ENCODE measurements around the gene CLEC20A. TPM values are rescaled to one million over a fixed set of nuclear protein-coding genes. Genes with fewer than 3 reads are reported as not detected.

The CLEC20A gene
- total RNA-seq (not detected), polyA plus RNA-seq (not detected)
- long read RNA-seq, donor 1: 0 reads
- long read RNA-seq, donor 2: 0 reads
- long read RNA-seq, donor 3: 0 reads

GRCh38 chr1:178496410-178497135, at the start of gene CLEC20A:
Gene CLEC20A, minus strand, starts transcription at chr1:178496964. Its CDS starts 25 bp downstream, at chr1:178496939.
- Histone ChIP-seq H3K4me3 (no peak within 1 kb of the TSS), H3K9me3 (no peaks in the 10 kb centered on the region), H3K27ac (no peak within 1 kb of the TSS), H3K27me3 (no peaks in the 10 kb centered on the region), H3K36me3 (no peaks in the 10 kb centered on the region), H3K4me1 (ENCODE audit: insufficient read depth) (no peaks in the 10 kb centered on the region)
- TF ChIP-seq EP300 (IDR thresholded peaks at IDR 0.05) (no peak), POLR2A (IDR thresholded peaks at IDR 0.05) (no peak), CTCF (IDR thresholded peaks at IDR 0.05) (no peak)
- 90 to 93% (median 92%) methylated on average over 26 of the region's 26 CpGs for WGBS, 3 donors
- intact Hi-C loops (cut with DNase I): no loop called here
- DNase-seq: no peak

GRCh38 chr1:178544531-178544930, 47.8 kb upstream of the CLEC20A start:
- intact Hi-C loops (cut with DNase I): loop anchor here in 3 of 4 donors (5.0 kb wide), 3 partner anchors 208 to 463 kb away; no protein-coding TSS in a partner anchor
- no peaks in the 10 kb centered on the region for H3K36me3 ChIP-seq
- no peak for TF ChIP-seq POLR2A (IDR thresholded peaks at IDR 0.05)
- no peak for TF ChIP-seq EP300 (IDR thresholded peaks at IDR 0.05)
- no peak for TF ChIP-seq CTCF (IDR thresholded peaks at IDR 0.05)
- 86 to 89% (median 87%) methylated on average over 9 of the region's 9 CpGs for WGBS, 3 donors
- no peaks in the 10 kb centered on the region for H3K4me1 ChIP-seq (ENCODE audit: insufficient read depth)
- no peak for DNase-seq
- no peaks in the 10 kb centered on the region for H3K27me3 ChIP-seq
- H3K4me3 ChIP-seq: no peak overlapping the region
- H3K27ac ChIP-seq: no peak overlapping the region
- no peaks in the 10 kb centered on the region for H3K9me3 ChIP-seq

- Histone ChIP-seq H3K4me1 (ENCODE audit: insufficient read depth) (no peaks in the 10 kb centered on the region), H3K27ac (no peak overlapping the region), H3K9me3 (no peaks in the 10 kb centered on the region), H3K36me3 (no peaks in the 10 kb centered on the region), H3K27me3 (no peaks in the 10 kb centered on the region), H3K4me3 (peak overlapping the region; percentile 81)
- no peak for TF ChIP-seq POLR2A (IDR thresholded peaks at IDR 0.05)
- no peak for TF ChIP-seq EP300 (IDR thresholded peaks at IDR 0.05)
- TF ChIP-seq CTCF (IDR thresholded peaks at IDR 0.05): no peak
- intact Hi-C loops (cut with DNase I): loop anchor here (2.0 to 5.0 kb wide), 5 partner anchors 209 to 464 kb away; no protein-coding TSS in a partner anchor
- WGBS, 3 donors: 12 to 17% (median 12%) methylated on average over 10 of the region's 10 CpGs
- DNase-seq: peak in 1 of 5 donors; percentile 24
These were observed 46.5 kb upstream of the CLEC20A start for GRCh38 chr1:178543290-178543607.

- peak; percentile 81 to 95 (median 91) for DNase-seq
- WGBS, 3 donors: 0 to 1% (median 1%) methylated on average over 52 to 66 of the region's 66 CpGs
- intact Hi-C loops (cut with DNase I): loop anchor here (1.0 to 5.0 kb wide), 6 partner anchors 210 to 465 kb away; no protein-coding TSS in a partner anchor
- Histone ChIP-seq H3K9me3 (no peaks in the 10 kb centered on the region), H3K36me3 (no peaks in the 10 kb centered on the region), H3K27ac (peak overlapping the region in 1 of 2 donors; percentile 63), H3K4me3 (peak overlapping the region; percentile 81), H3K27me3 (no peaks in the 10 kb centered on the region), H3K4me1 (ENCODE audit: insufficient read depth) (peaks cover under 1% of the 10 kb centered on the region)
- peak; percentile 93 to 99 (median 93) for TF ChIP-seq CTCF (IDR thresholded peaks at IDR 0.05)
- TF ChIP-seq EP300 (IDR thresholded peaks at IDR 0.05): no peak
These were observed 46.0 kb upstream of the CLEC20A start for GRCh38 chr1:178542554-178543289.

All from ovary (tissue), 10 donors.